ENCODE data around the gene MAPK1. TPM values are rescaled to one million over a fixed set of nuclear protein-coding genes. Genes with fewer than 3 reads are reported as not detected.
"Not testable (repeated sequence)": the region's sequence is repeated elsewhere in the genome, so short reads cannot be mapped to it uniquely, and the experiment has no call there.

MAPK1 gene
- total and polyA plus RNA-seq, 2 donors (not counting 3 experiments of a cell fraction or from before 2014, with no cell fraction given): 50.9 to 163 TPM

- DNase-seq (ENCODE audit: low read depth, low spot score) (no peak), FAIRE-seq (no peak)
- Histone ChIP-seq H4K20me1 (replicated peaks; ENCODE audit: control insufficient read depth, extremely low read depth, insufficient read depth, low read length) (no peaks in the 10 kb centered on the region), H3K9me3 (replicated peaks; ENCODE audit: control insufficient read depth, insufficient read depth, low read length) (no peaks in the 10 kb centered on the region), H3K27ac (ENCODE audit: insufficient read depth, low read depth, low read length) (no peak overlapping the region), H2AFZ (ENCODE audit: low read depth, low read length) (no peak overlapping the region), H3K79me2 (ENCODE audit: control insufficient read depth, insufficient read depth, low read length) (no peaks in the 10 kb centered on the region), H3K36me3 (ENCODE audit: control insufficient read depth in 2 of 2, extremely low read depth in 1 of 2, insufficient read depth in 2 of 2, low read length in 2 of 2) (no peaks in the 10 kb centered on the region), H3K9ac (replicated peaks; ENCODE audit: extremely low read depth, insufficient read depth, low read length) (no peak overlapping the region), H3K4me2 (ENCODE audit: insufficient read depth, low read length) (no peak overlapping the region), H3K27me3 (ENCODE audit: control insufficient read depth in 2 of 2, insufficient read depth in 2 of 2, low read length in 2 of 2) (no peaks in the 10 kb centered on the region), H3K4me1 (ENCODE audit: control insufficient read depth, extremely low read depth, insufficient read depth, low read length) (no peaks in the 10 kb centered on the region), H3K4me3 (replicated peaks in 1 of 3; ENCODE audit: insufficient read depth in 1 of 3, low read depth in 1 of 3, low read length in 3 of 3) (no peak overlapping the region), H3K9me1 (replicated peaks; ENCODE audit: control insufficient read depth, extremely low read depth, insufficient read depth, low read length) (no peaks in the 10 kb centered on the region)
- ChIA-PET CTCF (interaction anchor here (0.7 to 1.2 kb wide), 2 partner anchors 9 to 80 kb away, joined by 4 read pairs; no protein-coding TSS in a partner anchor), POLR2A (no interaction called here)
- dilution Hi-C loops (cut with MboI; ENCODE audit: extremely low pct_ligation_motif_present, low sequenced_read_pairs): no loop called here
- no TSS peak for BruUV-seq (replicated peaks)
- intact Hi-C loops (cut with micrococcal nuclease): no loop called here
- TF ChIP-seq MAX (IDR thresholded peaks at IDR 0.05; ENCODE audit: insufficient read depth, insufficient read length) (no peak), POLR2A (IDR thresholded peaks at IDR 0.05; ENCODE audit: low read depth, low read length) (no peak), EZH2 (IDR thresholded peaks at IDR 0.05; ENCODE audit: borderline replicate concordance, low read depth, low read length, severe bottlenecking) (no peak), CTCF (IDR thresholded peaks at IDR 0.05; ENCODE audit: extremely low read depth in 1 of 2, insufficient read depth in 1 of 2, low read depth in 1 of 2, low read length in 2 of 2) (no peak)
These were observed 20.4 kb upstream of the MAPK1 start for GRCh38 chr22:21887841-21888240.

- H4K20me1 ChIP-seq (replicated peaks; ENCODE audit: control insufficient read depth, extremely low read depth, insufficient read depth, low read length); H3K27me3 ChIP-seq (ENCODE audit: control insufficient read depth in 2 of 2, insufficient read depth in 2 of 2, low read length in 2 of 2); intact Hi-C loops (cut with micrococcal nuclease); H2AFZ ChIP-seq (ENCODE audit: low read depth, low read length); BruUV-seq (replicated peaks); DNase-seq (ENCODE audit: low read depth, low spot score); H3K79me2 ChIP-seq (ENCODE audit: control insufficient read depth, insufficient read depth, low read length); H3K9me1 ChIP-seq (replicated peaks; ENCODE audit: control insufficient read depth, extremely low read depth, insufficient read depth, low read length); dilution Hi-C loops (cut with MboI; ENCODE audit: extremely low pct_ligation_motif_present, low sequenced_read_pairs); H3K9ac ChIP-seq (replicated peaks; ENCODE audit: extremely low read depth, insufficient read depth, low read length); H3K4me2 ChIP-seq (ENCODE audit: insufficient read depth, low read length); H3K36me3 ChIP-seq (ENCODE audit: control insufficient read depth in 2 of 2, extremely low read depth in 1 of 2, insufficient read depth in 2 of 2, low read length in 2 of 2); H3K9me3 ChIP-seq (replicated peaks; ENCODE audit: control insufficient read depth, insufficient read depth, low read length); POLR2A ChIA-PET; H3K4me1 ChIP-seq (ENCODE audit: control insufficient read depth, extremely low read depth, insufficient read depth, low read length); H3K27ac ChIP-seq (ENCODE audit: insufficient read depth, low read depth, low read length); CTCF ChIA-PET; FAIRE-seq; H3K4me3 ChIP-seq (replicated peaks in 1 of 3; ENCODE audit: insufficient read depth in 1 of 3, low read depth in 1 of 3, low read length in 3 of 3): not testable (repeated sequence)
These were observed 16.5 kb upstream of the MAPK1 start for GRCh38 chr22:21883930-21884329.

GRCh38 chr22:21882754-21883333, 15.4 kb upstream of the MAPK1 start:
- H3K4me1 ChIP-seq (ENCODE audit: control insufficient read depth, extremely low read depth, insufficient read depth, low read length); H3K27ac ChIP-seq (ENCODE audit: insufficient read depth, low read depth, low read length); dilution Hi-C loops (cut with MboI; ENCODE audit: extremely low pct_ligation_motif_present, low sequenced_read_pairs); H3K36me3 ChIP-seq (ENCODE audit: control insufficient read depth in 2 of 2, extremely low read depth in 1 of 2, insufficient read depth in 2 of 2, low read length in 2 of 2); H3K4me2 ChIP-seq (ENCODE audit: insufficient read depth, low read length); H3K79me2 ChIP-seq (ENCODE audit: control insufficient read depth, insufficient read depth, low read length); H4K20me1 ChIP-seq (replicated peaks; ENCODE audit: control insufficient read depth, extremely low read depth, insufficient read depth, low read length); H3K9ac ChIP-seq (replicated peaks; ENCODE audit: extremely low read depth, insufficient read depth, low read length); CTCF ChIA-PET; H3K9me3 ChIP-seq (replicated peaks; ENCODE audit: control insufficient read depth, insufficient read depth, low read length); H3K9me1 ChIP-seq (replicated peaks; ENCODE audit: control insufficient read depth, extremely low read depth, insufficient read depth, low read length); DNase-seq (ENCODE audit: low read depth, low spot score); FAIRE-seq; H2AFZ ChIP-seq (ENCODE audit: low read depth, low read length); H3K27me3 ChIP-seq (ENCODE audit: control insufficient read depth in 2 of 2, insufficient read depth in 2 of 2, low read length in 2 of 2); POLR2A ChIA-PET; intact Hi-C loops (cut with micrococcal nuclease); BruUV-seq (replicated peaks); H3K4me3 ChIP-seq (replicated peaks in 1 of 3; ENCODE audit: insufficient read depth in 1 of 3, low read depth in 1 of 3, low read length in 3 of 3): not testable (repeated sequence)

All from endothelial cell of umbilical vein (primary cell).